KG1 (cell line): ENCODE results near the gene NDUFV1.
"Not testable (repeated sequence)": the region's sequence is repeated elsewhere in the genome, so short reads cannot be mapped to it uniquely, and the experiment has no call there.

ENCODE experiments used
- DNase-seq: peaks from one replicate; lab custom pipeline; 2025; lab: John Stamatoyannopoulos, UW

Gene NDUFV1

DNA sequence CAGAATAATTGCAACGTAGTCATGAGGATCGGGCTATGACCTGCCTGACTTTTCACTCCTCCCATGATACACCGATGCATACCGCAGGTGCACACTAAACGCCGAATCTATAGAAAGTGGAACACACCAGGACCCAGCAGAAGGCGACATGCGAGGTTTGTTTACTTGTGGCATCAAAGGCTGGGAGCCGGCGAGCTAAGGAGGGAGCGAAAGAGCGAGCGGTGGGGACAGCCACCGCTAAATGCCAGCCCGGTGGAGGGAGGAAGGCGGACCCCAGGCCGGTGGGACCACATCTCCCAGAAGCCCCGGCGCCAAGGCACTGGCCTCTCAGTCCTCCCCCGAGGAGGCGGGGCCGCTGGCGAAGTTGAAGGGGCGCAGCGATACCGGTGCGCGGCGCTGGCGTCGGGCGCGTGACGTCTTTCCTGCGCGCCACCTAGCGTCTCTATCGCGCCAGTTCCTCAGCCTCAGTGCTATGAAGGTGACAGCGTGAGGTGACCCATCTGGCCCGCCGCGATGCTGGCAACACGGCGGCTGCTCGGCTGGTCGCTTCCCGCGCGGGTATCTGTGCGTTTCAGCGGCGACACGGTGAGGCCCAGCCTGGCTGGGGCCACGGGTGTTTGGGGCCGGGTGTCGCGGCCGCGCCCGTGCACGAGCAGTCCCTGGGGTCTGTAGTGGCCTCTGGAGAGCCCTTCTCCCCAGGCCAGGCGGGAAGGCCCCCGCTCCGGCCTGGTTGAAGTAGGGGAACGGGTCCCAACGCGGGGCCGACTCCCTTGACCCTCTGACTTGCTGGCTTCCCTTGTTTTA, at the start of gene NDUFV1:
Gene NDUFV1 (plus strand): TSS at position 445 of the 804 bp plus-strand sequence. CDS start 69 bp downstream, at position 514.
- peak; percentile 97 for DNase-seq

DNA sequence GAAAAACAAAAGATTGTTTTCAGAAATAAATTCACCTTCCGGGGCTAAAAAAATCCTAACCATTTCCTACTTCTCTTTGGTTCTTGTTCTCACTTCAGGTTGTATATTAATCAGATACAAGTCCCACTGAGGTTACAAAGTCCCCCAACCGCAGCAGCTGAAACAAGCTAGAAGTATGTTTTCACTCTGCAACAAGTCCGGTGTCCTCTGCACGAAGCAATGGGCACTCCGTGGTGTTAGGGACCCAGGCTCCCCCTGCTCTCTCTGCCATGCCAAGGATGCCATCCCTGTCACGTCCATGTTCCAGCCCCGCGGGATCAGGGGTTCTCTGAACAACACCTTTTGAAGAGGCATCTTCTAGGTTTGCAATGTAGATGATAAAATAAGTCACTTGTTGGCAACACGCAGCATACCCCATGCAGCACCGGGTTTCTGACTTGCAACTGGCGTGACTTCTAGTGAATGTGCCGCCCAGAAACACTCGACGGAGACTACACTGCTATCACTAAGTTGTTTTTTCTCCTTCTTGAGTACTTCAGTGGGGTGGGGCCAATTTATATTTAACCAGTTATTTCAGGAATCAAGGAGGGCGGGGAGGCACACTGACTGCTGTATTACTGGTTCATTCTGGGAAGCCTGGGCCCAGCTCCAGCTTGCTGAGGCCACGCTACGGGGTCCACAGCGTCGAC, 48.5 kb upstream of the NDUFV1 start:
- DNase-seq = no peak

DNA sequence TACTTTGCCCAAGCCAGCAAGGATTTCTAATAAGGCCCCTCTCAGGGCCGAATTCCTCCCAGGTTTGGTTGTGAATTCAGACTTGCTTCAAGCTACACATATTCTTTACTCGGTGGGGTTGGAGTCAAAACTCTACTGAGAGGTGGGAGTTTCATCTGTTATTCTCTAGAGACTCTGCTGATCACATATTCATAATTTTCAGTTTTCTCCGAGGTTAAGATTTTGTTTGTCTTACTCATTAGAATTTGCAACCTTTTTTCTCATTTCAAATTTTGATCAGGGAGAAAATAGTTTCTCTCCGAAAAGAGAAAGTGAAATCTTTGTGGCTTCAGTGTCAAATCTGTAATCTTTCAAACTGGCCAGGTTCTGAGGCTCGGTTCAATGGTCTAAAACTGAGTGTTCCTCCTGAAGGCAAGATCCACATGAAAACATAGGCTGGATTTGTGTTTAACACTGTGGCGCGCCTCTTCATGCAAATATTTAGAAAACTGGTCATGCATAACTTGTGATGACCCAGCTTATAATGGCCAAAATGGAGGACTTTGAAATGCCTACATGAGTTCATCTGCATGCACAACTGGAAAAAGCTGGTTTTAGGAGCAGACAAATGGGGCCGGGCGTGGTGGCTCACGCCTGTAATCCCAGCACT, 44.6 kb upstream of the NDUFV1 start:
- no peak for DNase-seq

DNA sequence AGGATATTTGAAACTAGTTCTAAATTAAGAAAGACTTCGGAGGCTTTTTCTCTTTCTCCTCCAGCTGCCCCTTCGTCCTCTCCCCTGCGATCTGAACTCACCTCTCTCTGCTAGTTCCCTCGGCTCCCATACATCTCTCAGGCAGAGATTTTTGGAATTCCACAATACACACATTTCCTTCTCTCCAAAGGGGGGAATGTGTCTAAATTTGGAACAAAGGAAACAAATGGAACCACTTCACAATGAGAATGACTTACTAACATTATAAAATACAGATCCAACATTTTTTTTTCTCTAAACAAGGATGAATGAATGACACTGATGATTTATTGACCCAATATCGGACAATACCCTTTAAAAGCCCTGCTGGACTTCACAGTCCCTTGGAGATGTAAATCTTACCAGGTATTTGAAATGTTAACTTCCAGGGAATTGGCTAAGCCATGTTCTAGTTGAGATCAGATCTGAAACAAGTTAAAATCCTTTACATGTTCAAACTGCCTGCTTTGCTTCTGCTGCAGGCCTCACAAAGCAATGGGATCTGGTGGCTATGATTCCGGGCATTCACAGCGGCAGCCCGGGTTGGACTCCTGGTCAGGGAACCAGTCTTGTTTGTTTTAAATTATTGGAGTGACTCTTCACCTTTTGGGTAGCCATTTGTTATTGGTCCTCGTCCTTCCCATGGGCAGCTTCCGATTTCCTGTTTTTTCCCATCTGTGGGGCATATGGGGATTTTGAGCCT, 43.6 kb upstream of the NDUFV1 start:
- DNase-seq = no peak

DNA sequence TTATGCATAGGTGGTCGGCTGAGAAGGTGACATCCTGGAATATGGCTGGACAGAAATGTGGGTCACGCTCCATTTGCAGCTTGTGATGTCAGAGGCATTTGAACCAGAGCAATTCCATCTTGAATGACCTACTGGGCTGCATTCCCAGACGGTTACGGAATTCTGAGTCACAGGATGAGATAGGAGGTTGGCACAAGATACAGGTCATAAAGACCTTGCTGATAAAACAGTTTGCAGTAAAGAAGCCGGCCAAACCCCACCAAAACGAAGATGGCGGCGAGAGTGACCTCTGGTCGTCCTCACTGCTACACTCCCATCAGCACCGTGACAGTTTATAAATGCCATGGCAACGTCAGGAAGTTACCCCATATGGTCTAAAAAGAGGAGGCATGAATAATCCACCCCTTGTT, 43.0 kb upstream of the NDUFV1 start:
- not testable (repeated sequence) for DNase-seq

DNA sequence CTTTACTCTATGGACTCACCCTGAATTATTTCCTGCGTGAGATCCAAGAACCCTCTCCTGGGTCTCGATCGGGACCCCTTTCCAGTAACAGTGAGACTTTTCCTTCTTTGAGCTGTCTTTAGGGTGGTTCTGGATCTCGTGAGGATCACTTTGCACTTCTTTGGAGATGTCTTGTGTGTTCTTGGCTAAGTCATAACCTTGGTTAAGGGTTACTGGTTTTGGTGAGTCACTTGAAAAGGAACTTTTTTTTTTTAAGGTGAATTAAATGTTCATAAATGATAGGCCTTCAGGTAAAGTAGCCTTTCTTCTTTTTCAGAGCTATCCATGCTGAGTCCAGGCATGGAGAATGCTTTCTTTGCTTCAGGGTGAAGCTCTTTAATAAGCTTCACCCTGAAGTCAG, 42.5 kb upstream of the NDUFV1 start:
- DNase-seq = no peak

DNA sequence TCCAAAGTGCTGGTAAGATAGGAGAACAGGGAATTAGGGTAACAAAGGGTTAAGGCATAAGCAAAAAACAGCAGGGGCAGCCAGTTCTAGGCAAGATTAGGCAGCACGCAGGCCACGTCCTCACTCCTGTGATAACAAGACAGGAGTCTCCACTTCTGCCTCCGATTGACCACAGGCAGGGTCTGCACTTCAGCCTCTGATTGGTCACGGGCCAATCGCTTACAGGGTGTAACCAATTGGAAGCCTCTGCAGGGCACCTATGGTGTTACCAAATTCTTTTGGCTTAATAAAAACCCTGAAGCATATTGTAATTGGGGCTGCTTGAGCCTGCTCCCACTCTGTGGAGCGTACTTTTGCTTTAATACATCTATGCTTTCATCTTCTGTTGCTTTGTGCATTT, 35.3 kb upstream of the NDUFV1 start:
- DNase-seq = no peak

DNA sequence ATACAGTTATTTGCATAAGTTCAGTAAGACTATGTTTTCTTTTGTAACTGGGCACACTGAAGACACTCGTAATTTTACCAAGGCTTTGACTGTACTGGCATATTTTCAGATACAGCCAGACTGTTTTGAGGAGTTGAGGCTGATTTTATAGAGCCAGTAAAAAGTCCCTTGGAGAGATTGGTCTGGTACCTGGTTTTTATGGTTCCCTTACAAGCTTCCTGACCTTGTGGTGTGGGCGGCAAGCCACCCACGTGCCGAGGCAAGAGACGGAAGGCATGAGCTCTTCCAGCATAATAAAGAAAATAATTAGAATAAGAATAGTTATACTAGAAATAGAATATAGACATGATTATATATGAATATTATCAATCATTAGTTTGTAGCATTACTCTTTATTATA, 34.4 kb upstream of the NDUFV1 start:
- no peak for DNase-seq

DNA sequence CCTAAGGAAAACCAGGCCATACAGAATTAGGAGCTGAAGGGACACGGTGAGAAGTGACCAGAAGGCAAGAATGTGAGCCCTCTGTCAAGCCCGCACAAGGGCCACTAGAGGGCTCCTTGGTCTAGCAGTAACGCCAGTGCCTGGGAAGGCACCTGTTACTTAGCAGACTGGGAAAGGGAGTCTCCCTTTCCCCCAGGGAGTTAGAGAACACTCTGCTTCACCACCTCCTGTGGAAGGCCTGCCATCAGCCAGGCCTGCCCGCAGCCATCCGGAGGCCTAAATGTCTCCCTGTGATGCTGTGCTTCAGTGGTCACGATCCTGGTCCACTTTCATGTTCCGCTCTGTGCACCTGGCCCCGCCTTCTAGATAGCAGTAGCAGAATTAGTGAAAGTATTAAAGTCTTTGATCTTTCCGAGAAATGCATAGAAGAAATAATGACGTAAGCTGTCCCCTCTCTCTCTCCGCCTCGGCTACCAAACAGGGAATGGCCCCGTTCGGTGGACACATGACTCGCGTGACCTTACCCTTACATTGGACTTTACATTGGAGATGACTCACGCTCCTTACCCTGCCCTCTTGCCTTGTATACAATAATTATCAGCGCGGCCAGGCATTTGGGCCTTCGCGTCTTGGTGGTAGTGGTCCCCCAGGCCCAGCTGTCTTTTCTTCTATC, 33.9 kb upstream of the NDUFV1 start:
- no peak for DNase-seq

DNA sequence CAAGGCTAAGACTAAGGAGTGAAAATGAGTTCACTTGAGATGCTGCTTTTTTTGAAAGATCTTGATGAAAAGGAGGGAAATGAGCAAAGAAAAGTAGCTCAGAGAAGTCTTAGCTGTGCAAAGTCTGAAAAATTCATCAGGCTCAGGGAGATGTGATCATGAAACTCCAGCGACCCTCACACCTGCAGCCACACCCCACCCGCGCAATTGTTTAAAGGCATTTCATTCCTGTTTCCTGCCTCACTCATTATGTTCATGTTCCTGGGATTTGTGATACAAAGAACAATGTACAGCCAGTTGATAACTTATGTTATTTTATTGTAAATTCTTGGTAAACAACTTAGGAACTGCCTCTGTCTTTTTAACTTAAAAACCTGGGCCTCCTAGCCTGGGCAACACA, 31.8 kb upstream of the NDUFV1 start:
- DNase-seq = no peak

DNA sequence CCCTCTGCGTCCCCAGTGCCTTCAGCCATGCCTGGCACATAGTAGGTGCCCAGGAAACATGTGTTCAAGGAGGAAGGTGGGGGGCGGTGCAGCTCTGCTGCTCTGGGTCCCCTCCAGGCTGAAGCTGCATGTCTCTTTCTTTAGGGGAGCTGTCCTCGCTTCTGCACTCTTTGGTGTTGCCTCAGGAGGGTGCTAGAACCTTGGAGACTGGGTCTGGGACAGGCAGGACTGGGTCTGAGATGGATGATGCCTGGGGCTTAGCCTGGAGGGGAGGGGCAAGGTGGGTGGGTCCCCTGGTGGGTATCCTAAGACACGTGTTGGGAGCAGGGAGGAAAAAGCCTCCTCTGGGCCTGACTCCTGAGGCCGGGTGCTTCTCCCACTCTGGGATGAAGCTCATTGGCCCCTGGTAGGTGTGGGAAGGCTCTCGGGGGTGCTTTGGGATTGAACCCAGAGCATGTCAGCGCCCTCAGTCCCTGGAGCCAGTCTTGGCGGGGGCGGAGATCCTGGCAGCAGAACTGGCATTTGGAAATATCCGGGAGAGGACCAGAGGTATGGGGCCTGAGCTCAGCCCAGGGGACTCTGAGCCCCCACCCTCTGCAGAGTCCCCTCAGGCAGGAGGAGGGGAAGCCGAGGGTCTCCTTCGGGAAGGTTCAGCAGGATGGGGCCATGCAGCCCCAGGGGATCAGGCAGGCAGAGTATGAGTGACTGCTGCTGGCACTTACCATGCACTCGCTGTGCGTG, 29.8 kb upstream of the NDUFV1 start:
- DNase-seq = no peak

DNA sequence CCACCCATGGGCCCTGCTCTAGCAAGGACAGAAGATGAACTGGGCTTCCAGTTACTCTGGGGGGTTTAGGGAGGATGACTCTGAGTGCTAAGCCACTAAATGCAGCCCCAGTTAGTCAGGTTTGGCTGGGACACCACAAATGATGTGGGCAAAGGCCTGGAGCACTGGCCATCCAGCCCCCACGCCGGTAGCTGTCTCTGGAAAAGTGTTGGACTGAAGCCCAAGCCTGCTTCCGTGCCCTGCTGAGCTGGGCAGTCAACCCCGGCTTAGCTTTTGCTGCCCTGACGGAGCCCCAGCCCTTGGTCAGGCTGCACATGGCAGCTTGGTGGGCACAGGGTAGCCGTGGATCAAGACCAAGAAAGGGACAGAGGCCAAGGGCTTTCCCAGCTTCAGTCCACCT, 28.8 kb upstream of the NDUFV1 start:
- no peak for DNase-seq

DNA sequence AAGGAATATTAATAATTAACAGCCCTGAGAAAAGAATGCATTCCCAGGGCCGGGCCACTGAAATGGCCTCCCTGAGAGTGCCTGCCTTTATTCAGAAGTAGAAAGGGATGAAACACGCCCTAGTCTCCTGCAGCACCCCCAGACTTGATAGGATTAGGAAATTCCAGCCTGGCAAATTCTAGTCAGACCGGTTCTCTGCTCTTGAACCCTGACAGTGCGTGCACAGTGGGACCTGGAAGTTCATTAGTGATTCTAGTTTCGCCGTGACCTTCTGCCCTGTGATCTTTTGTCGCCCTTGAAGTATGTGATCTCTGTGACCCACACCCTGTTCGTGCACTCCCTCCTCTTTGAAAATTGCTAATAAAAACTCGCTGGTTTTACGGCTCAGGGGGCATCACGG, 25.3 kb upstream of the NDUFV1 start:
- DNase-seq = no peak

DNA sequence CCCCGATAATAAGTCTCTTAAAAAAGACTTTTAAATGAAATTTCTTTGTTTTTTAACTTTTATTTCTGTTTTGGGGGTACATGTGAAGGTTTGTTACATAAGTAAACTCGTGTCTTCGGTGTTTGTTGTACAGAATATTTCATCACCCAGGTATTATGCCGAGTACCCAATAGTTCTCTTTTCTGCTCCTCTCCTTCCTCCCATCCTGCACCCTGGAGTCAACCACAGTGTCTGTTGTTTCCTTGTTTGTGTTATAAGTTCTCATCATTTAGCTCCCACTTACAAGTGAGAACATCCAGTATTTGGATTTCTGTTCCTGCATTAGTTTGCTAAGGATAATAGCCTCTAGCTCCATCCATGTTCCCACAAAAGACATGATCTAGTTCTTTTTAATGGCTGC, 24.7 kb upstream of the NDUFV1 start:
- no peak for DNase-seq

DNA sequence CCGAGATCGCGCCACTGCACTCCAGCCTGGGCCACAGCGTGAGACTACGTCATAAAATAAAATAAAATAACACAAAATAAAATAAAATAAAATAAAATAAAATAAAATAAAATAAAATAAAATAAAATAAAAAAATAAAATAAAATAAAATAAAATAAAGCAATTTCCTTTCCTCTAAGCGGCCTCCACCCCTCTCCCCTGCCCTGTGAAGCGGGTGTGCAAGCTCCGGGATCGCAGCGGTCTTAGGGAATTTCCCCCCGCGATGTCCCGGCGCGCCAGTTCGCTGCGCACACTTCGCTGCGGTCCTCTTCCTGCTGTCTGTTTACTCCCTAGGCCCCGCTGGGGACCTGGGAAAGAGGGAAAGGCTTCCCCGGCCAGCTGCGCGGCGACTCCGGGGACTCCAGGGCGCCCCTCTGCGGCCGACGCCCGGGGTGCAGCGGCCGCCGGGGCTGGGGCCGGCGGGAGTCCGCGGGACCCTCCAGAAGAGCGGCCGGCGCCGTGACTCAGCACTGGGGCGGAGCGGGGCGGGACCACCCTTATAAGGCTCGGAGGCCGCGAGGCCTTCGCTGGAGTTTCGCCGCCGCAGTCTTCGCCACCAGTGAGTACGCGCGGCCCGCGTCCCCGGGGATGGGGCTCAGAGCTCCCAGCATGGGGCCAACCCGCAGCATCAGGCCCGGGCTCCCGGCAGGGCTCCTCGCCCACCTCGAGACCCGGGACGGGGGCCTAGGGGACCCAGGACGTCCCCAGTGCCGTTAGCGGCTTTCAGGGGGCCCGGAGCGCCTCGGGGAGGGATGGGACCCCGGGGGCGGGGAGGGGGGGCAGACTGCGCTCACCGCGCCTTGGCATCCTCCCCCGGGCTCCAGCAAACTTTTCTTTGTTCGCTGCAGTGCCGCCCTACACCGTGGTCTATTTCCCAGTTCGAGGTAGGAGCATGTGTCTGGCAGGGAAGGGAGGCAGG, 23.2 kb upstream of the NDUFV1 start, which contains the start of gene GSTP1:
Gene GSTP1 (plus strand): TSS at position 566 of the 958 bp plus-strand sequence. CDS start 32 bp downstream, at position 598.
- peak; percentile 97 for DNase-seq

DNA sequence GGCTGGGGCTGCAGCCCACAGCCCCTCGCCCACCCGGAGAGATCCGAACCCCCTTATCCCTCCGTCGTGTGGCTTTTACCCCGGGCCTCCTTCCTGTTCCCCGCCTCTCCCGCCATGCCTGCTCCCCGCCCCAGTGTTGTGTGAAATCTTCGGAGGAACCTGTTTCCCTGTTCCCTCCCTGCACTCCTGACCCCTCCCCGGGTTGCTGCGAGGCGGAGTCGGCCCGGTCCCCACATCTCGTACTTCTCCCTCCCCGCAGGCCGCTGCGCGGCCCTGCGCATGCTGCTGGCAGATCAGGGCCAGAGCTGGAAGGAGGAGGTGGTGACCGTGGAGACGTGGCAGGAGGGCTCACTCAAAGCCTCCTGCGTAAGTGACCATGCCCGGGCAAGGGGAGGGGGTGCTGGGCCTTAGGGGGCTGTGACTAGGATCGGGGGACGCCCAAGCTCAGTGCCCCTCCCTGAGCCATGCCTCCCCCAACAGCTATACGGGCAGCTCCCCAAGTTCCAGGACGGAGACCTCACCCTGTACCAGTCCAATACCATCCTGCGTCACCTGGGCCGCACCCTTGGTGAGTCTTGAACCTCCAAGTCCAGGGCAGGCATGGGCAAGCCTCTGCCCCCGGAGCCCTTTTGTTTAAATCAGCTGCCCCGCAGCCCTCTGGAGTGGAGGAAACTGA, 22.4 kb upstream of the NDUFV1 start:
- DNase-seq = no peak

DNA sequence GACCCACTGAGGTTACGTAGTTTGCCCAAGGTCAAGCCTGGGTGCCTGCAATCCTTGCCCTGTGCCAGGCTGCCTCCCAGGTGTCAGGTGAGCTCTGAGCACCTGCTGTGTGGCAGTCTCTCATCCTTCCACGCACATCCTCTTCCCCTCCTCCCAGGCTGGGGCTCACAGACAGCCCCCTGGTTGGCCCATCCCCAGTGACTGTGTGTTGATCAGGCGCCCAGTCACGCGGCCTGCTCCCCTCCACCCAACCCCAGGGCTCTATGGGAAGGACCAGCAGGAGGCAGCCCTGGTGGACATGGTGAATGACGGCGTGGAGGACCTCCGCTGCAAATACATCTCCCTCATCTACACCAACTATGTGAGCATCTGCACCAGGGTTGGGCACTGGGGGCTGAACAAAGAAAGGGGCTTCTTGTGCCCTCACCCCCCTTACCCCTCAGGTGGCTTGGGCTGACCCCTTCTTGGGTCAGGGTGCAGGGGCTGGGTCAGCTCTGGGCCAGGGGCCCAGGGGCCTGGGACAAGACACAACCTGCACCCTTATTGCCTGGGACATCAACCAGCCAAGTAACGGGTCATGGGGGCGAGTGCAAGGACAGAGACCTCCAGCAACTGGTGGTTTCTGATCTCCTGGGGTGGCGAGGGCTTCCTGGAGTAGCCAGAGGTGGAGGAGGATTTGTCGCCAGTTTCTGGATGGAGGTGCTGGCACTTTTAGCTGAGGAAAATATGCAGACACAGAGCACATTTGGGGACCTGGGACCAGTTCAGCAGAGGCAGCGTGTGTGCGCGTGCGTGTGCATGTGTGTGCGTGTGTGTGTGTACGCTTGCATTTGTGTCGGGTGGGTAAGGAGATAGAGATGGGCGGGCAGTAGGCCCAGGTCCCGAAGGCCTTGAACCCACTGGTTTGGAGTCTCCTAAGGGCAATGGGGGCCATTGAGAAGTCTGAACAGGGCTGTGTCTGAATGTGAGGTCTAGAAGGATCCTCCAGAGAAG, 21.6 kb upstream of the NDUFV1 start:
- DNase-seq = no peak

DNA sequence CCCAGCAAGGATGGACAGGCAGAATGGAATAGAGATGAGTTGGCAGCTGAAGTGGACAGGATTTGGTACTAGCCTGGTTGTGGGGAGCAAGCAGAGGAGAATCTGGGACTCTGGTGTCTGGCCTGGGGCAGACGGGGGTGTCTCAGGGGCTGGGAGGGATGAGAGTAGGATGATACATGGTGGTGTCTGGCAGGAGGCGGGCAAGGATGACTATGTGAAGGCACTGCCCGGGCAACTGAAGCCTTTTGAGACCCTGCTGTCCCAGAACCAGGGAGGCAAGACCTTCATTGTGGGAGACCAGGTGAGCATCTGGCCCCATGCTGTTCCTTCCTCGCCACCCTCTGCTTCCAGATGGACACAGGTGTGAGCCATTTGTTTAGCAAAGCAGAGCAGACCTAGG, 20.8 kb upstream of the NDUFV1 start:
- no peak for DNase-seq
